Endothelial cell (in vitro differentiated cells): ENCODE measurements around the gene SNX11. TPM values are rescaled to one million over a fixed set of nuclear protein-coding genes. Genes with fewer than 3 reads are reported as not detected.
"Not testable (repeated sequence)": the region's sequence is repeated elsewhere in the genome, so short reads cannot be mapped to it uniquely, and the experiment has no call there.

ENCODE experiments used
- DNase-seq: peaks from one replicate; pipeline ENCODE4 v3.0.0; 2021; ENCODE audit warnings: low spot score
- H3K27ac Mint-ChIP-seq: one replicate; pipeline ENCODE4 v1.8.0; 2021; ENCODE audit warnings: mixed read lengths, inconsistent platforms; ENCODE audit not compliant: unreplicated experiment
- H3K27me3 Mint-ChIP-seq: one replicate; pipeline ENCODE4 v1.8.0; 2021; ENCODE audit warnings: mild to moderate bottlenecking, moderate library complexity, mixed read lengths, inconsistent platforms; ENCODE audit not compliant: unreplicated experiment
- H3K36me3 Mint-ChIP-seq: one replicate; pipeline ENCODE4 v1.8.0; 2021; ENCODE audit warnings: mild to moderate bottlenecking, low read depth, mixed read lengths, inconsistent platforms; ENCODE audit not compliant: unreplicated experiment
- H3K4me1 Mint-ChIP-seq: one replicate; pipeline ENCODE4 v1.8.0; 2021; ENCODE audit warnings: mild to moderate bottlenecking, mixed read lengths, inconsistent platforms; ENCODE audit not compliant: unreplicated experiment
- H3K4me3 Mint-ChIP-seq: one replicate; pipeline ENCODE4 v1.8.0; 2021; ENCODE audit warnings: mild to moderate bottlenecking, mixed read lengths, inconsistent platforms; ENCODE audit not compliant: unreplicated experiment
- H3K9me3 Mint-ChIP-seq: one replicate; pipeline ENCODE4 v1.8.0; 2021; ENCODE audit warnings: mixed read lengths, inconsistent platforms; ENCODE audit not compliant: unreplicated experiment
- CTCF ChIP-seq: fragments of 200-600 bp; sonication (generic); IDR thresholded peaks from one replicate; pipeline ENCODE4 v1.5.0; 2021; ENCODE audit warnings: antibody characterized with exemption; ENCODE audit not compliant: unreplicated experiment
- total RNA-seq: library from RNA; stranded (reverse); fragmentation: NEBNext Ultra II Directional; extraction: Animal tissue kit (Norgen Biotek cat#: 25700); gene quantifications from one replicate; pipeline ENCODE4 v1.2.1, GENCODE V29; 2021; ENCODE audit not compliant: unreplicated experiment

Gene SNX11
- total RNA-seq, 1 donor from 2014 or later, result 16.6 TPM

GRCh38 chr17:48062273-48062672 is 45.3 kb upstream of the SNX11 start:
- peaks cover 49% of the 10 kb centered on the region for H3K36me3 Mint-ChIP-seq
- no peak for DNase-seq
- no peak overlapping the region for H3K4me3 Mint-ChIP-seq
- no peaks in the 10 kb centered on the region for H3K9me3 Mint-ChIP-seq
- peaks cover 31% of the 10 kb centered on the region for H3K4me1 Mint-ChIP-seq
- peaks cover 3% of the 10 kb centered on the region for H3K27me3 Mint-ChIP-seq
- H3K27ac Mint-ChIP-seq, result no peak overlapping the region
- no peak for TF ChIP-seq CTCF

GRCh38 chr17:48064638-48065037 is 42.9 kb upstream of the SNX11 start:
- H3K36me3 Mint-ChIP-seq, result peaks cover 34% of the 10 kb centered on the region
- no peak for TF ChIP-seq CTCF
- no peak overlapping the region for H3K4me3 Mint-ChIP-seq
- H3K27ac Mint-ChIP-seq, result no peak overlapping the region
- no peaks in the 10 kb centered on the region for H3K9me3 Mint-ChIP-seq
- H3K4me1 Mint-ChIP-seq, result peaks cover 8% of the 10 kb centered on the region
- H3K27me3 Mint-ChIP-seq, result peaks cover 2% of the 10 kb centered on the region
- no peak for DNase-seq

- TF ChIP-seq CTCF, result no peak
- H3K4me3 Mint-ChIP-seq, result no peak overlapping the region
- no peak overlapping the region for H3K27ac Mint-ChIP-seq
- H3K27me3 Mint-ChIP-seq, result no peaks in the 10 kb centered on the region
- DNase-seq, result no peak
- H3K36me3 Mint-ChIP-seq, result peaks cover 22% of the 10 kb centered on the region
- H3K4me1 Mint-ChIP-seq, result no peaks in the 10 kb centered on the region
- no peaks in the 10 kb centered on the region for H3K9me3 Mint-ChIP-seq
These were observed 41.4 kb upstream of the SNX11 start for GRCh38 chr17:48066192-48066591.

GRCh38 chr17:48066656-48067055 is 40.9 kb upstream of the SNX11 start:
- H3K36me3 Mint-ChIP-seq, result peaks cover 18% of the 10 kb centered on the region
- no peak overlapping the region for H3K27ac Mint-ChIP-seq
- H3K27me3 Mint-ChIP-seq, result no peaks in the 10 kb centered on the region
- TF ChIP-seq CTCF, result no peak
- H3K9me3 Mint-ChIP-seq, result no peaks in the 10 kb centered on the region
- no peaks in the 10 kb centered on the region for H3K4me1 Mint-ChIP-seq
- no peak for DNase-seq
- no peak overlapping the region for H3K4me3 Mint-ChIP-seq

GRCh38 chr17:48067245-48067644 is 40.3 kb upstream of the SNX11 start:
- peaks cover 17% of the 10 kb centered on the region for H3K36me3 Mint-ChIP-seq
- TF ChIP-seq CTCF, result no peak

GRCh38 chr17:48067808-48068207 is 39.8 kb upstream of the SNX11 start:
- DNase-seq, H3K27ac Mint-ChIP-seq, H3K4me1 Mint-ChIP-seq, H3K4me3 Mint-ChIP-seq, H3K27me3 Mint-ChIP-seq, H3K9me3 Mint-ChIP-seq: not testable (repeated sequence)
- peaks cover 13% of the 10 kb centered on the region for H3K36me3 Mint-ChIP-seq

More at GRCh38 chr17:48067245-48067644, 40.3 kb upstream of the SNX11 start:
- Mint-ChIP-seq H3K27me3 (no peaks in the 10 kb centered on the region), H3K9me3 (no peaks in the 10 kb centered on the region), H3K4me3 (no peak overlapping the region), H3K4me1 (no peaks in the 10 kb centered on the region), H3K27ac (no peak overlapping the region)
- DNase-seq, result no peak
